Midbrain (tissue), 1 donor: ENCODE data around the gene SCN9A.
"Not testable (repeated sequence)": the region's sequence is repeated elsewhere in the genome, so short reads cannot be mapped to it uniquely, and the experiment has no call there.

Source experiments
- DNase-seq: peaks from one replicate; lab custom pipeline; 2025; lab: John Stamatoyannopoulos, UW

Gene SCN9A

DNA sequence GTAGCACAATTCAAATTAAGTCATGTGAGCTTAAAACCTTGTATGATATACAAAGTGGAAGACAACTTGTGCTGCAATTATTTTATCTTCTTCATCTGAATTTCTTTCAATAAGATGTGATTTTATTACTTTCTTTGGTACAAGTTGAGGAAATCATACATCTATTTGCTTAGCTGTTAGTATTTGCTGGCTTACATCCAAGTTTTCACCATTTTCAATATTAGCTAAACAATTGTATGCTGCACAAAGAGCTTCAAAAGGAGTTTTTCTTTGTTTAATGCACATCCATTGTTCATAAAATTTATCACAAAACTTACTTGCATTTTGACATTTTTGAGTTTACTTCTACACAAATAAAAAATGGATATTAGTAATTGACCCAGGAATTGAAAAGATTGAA is 40.9 kb downstream of the SCN9A start:
- DNase-seq = no peak

DNA sequence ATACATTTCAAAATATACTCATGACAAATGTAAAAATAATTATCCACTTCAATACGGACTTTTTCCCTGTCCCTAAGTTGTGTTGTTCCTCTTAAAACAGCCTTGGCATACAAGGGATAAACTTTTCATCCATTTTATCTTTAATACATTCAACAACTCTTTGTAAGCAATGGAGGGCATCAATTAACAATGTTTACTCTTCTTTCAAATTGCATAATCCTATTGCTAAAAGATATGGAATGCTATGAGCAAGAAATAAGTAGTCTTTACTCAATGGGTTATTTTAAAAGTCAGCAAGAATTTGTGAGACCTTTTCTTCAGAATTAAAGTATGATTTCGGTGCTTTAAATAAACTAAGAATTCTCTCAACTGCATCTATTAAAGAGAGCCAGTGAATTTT is 41.9 kb downstream of the SCN9A start:
- no peak for DNase-seq

DNA sequence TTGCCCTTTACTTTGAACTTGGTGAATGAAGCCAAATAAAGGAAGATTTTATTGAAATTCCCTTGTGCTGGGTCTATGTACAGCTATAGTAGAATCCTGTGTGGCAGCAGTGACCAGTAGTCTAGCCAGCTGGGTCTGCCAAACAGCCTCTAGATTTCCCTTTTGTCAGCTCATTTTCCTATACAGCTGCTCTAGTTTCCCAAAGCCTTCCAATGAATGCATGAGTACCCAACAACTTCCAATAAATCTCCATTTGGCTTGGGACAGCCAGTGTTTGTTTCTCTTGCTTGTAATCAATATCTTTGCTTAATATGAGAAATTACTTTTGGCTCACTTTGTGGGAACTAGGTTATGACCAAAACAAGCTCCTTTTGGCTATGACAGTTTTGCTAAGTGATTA is 43.6 kb downstream of the SCN9A start:
- DNase-seq = no peak

DNA sequence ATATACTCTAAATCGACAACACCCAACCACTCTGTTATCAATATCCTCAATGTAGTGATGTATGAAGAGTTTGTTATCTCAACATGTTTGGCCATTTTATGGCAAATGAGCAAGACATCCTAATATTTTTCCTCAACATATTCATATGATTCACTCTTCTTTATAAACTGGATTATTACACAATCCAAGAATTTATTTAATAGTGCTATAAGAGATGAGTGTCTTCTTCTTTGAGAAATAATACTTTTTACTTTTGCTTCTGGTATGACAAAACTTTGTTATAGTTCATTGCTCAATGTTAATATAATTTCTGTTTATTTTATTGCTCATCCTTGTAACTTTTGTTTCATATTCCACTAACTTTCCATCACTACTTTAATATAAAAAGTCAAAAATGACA is 44.3 kb downstream of the SCN9A start:
- DNase-seq = no peak

DNA sequence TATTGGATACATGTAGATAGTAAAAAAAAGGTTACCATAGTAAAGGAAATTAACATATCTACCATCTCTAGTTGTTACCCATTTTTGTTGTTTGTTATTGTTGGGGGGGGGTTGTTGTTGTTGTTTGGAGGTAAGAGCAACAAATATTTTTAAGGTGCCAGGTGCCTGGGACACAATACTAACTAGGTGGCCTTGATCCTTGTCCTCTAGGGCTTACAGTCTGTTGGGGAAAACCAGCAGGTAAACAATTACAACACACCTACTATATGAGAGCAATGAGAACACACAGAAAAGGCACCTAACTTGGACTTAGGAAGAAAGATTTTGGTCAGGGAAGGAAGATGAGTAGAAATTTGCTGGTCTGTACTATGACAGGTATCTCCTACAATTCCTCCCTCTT is 46.3 kb downstream of the SCN9A start:
- DNase-seq = no peak

DNA sequence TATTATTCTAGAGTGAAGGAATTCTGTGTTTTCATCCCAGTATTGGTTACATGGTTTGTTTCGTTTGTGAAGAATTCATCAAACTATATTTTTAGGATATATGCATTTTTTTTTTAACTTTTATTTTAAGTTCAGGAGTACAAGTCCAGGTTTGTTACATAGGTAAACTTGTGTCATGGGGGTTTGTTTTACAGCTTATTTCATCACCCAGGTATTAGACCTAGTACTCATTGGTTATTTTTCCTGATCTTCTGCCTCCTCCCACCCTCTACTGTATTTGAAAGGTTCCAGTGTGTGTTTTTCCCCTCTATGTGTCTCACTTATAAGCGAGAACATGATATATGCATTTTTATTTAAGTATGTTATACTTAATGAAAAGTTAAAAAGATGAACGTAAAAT is 47.6 kb downstream of the SCN9A start:
- no peak for DNase-seq

DNA sequence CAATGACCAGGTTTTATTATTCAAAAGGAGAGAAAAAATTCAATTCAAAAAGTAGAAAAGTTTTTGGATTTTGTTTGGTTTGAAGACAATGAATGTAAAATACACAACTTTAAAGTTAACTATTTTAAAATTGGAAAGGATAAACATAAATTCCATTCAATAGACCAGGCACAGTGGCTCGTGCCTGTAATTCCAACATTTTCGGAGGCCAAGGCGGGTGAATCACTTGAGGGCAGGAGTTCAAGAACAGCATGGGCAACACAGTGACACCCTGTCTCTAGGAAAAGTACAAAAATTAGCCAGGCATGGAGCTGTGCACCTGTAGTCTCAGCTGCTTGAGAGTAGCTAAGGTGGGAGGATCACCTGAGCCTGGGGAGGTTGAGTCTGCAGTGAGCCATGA is 54.7 kb downstream of the SCN9A start:
- DNase-seq = no peak

DNA sequence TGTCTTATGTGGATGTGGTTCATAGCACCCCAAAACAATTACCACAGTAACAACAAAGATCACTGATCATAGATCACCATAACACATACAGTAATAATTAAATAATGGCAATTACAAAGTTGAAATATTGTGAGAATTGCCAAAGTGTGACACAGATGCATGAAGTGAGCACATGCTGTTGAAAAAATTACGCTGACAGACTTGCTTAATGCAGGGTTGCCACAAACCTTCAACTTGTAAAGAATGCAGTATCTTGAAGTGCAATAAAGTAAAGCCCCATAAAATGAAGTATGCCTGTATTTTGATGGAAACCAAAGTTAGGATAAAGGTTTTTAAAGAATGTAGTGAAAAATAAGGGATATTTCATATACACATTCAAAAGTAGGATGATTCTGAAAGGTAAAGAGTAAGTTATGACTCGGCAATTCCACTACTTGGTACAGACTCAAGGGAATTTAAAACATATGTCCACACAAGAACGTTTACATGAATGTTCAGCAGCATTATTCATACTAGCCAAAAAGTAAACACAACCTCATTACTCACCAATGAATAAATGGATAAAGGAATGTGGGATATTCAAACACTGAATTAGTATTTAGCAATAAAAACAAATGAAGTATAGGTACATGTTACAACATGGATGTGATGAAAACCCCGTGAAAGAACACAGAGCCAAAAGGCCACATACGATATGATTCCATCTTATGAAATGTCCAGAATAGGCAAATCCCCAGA is 61.6 kb downstream of the SCN9A start:
- no peak for DNase-seq

DNA sequence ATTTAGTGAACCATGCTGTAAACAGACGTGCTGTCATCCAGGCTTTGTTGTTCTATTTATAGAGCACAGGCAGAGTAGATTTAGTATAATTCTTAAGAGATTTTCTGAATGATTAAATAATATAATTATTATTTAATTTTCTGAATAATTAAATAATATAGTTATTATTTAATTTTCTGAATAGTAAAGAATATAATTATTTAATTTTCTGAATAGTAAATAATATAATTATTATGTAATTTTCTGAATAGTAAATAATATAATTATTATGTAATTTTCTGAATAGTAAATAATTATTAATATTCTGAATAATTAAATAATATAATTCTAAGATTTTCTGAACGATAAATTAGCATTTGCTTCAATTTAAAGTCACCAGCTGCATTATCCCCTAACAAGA is 62.9 kb downstream of the SCN9A start:
- not testable (repeated sequence) for DNase-seq

DNA sequence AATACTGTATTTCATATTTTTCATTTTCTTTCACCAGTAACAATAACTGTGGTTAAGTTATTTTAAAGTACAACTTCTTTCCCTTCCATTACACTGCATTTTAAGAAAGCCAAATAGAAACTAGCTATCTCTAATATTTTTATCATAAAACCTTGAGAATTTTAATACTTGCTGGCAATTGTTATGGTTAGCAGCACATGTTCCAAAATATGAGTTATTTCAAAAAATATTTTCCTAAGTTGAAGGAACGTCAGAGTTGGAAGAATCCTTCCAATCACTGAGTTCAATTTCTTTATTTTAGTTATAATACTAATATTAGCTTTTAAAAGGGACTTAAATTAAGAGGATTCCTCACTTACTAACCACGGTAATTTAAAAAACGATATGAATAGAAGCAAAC is 68.4 kb downstream of the SCN9A start:
- no peak for DNase-seq

DNA sequence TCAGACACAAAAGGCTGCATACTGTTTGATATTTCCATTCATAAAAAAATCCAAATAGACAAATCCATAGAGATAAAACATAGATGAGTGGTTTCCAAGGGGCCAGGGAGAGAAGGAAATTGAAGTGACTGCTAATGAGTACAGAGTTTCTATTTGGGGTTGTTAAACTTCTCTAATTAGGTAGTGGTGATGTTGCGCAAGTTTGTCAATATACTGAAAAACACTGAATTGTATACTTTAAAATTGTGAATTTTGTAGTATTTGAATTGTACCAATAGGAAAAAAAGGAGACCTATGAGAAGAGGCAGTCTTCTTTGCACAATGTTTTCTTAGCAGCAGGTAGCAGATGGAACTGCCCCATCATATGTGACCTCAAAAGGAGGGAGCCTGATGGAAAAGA is 71.1 kb downstream of the SCN9A start:
- no peak for DNase-seq

DNA sequence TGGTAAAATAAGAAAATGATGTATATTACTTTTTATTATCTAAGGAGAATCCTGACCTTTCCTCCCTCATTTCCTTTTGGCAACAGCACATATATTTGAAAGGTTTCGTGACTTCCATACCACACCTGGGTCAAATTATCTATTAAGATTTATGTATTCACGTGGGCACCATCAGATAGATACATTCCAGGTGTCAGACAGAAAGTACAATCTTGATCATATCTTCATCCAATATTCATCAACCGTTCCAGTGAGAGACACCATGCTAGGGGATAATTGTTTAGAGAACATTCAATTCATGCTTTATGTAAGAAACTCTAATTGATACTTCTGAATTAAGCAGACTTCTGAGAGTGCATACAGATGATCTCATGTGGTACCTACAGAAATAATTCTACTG is 73.7 kb downstream of the SCN9A start:
- no peak for DNase-seq

DNA sequence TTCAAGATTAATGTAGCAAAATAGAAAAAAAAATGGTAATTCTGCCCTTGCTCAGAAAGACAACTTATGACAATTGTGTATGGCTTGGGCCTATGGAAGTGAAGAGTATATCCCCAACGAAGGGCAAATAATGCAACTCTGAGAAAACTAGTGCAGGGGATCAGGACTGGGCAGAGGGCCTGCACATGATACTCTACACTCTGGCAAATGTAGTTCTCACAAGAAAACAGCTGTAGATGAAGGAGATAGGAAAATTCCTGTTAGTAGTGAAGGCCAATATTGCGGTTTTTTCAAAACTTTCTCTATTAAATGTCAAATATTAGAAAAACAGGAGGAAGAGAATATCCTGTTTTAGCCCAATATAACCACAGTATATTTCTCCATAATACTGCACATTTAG is 77.8 kb downstream of the SCN9A start:
- no peak for DNase-seq

DNA sequence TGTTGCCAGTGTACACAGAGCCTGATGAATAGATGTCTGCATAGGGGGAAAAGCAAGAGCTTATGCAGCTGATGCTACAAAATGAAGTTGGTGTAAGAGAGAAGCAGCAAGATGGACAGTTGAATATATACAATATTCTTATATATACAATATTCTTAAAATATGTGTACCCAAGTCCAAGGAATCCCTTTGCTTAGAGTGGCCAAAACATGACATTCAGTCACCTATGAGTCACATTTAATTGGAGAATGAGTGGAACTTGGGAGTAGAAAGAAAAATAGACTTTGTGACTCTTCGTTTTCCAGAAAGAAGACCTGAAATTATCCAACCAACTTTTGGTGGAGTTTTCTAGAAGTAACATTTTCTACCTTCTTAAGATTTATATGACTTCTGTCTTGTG is 81.8 kb downstream of the SCN9A start:
- no peak for DNase-seq

DNA sequence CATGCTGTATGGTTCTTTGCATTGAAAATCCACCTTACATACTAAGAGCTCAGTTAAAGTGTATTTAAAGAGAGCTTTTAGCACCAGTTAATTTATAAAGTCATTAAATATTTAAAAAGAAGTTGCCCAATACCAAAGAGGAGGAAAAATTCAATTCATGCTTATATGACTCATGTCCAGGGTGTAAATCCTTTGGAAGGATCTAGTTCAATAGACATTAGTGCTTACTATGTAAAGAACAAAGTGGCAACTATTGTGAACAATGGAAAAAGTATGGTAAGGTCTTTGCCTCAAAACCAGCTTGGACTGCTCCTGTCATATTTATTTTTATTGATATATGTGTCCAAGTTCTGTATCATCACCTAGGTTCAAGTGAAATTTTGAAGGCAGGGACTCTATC is 90.5 kb downstream of the SCN9A start:
- DNase-seq = no peak

DNA sequence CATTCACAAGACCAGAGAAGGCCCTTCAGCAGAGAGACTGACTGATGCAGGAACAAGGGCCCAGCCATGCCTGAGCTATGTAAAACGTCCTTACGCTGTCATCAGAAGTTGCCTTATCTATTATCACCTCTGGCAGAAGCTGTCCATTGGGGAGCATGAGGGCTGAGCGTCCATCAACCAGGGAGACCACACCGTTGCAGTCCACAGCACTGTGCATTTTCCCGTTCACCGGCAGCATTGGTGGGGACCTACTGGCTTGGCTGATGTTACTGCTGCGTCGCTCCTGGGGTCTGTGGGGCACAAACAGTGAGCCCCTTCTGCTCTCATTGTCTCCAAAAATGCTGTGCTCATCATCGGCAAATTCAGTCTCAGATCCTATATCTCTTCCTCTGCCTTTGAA is 91.4 kb downstream of the SCN9A start:
- DNase-seq = no peak

DNA sequence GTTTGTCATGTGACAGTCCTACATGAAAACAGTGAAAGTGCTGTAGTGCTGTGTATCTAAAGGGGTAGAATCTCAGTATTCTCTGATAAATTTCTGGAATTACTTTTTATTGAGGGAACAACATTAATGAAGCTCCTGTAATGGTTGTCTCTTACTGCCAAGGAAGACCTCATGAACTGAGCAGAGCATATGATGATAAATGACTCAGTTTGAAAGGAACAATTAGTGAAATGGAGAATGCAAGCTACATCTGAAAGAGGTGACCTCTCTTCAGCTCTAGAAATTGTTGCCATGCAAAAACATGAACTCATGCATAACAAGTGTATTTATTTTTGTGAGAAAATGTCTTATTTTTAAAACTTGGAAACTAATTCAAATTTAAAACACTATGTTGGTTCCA is 93.6 kb downstream of the SCN9A start:
- no peak for DNase-seq

DNA sequence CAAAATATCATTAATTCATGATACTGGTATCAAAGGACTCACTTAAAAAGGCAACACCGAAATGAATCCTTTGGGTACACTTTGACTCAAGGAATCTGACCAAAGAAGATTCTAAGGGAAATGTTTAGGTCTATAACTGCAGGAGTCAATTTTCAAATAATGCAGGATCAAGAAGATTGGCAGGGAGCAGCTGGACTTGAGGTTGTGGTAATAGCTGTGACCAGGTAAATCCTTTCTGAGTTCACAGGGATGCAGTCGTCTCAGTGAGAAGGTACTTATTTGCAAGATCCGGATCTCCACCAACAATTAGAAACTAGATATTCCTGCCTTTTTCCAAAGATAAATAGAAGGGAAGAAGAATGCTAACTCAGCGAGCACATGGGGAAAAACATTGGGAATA is 96.9 kb downstream of the SCN9A start:
- no peak for DNase-seq

DNA sequence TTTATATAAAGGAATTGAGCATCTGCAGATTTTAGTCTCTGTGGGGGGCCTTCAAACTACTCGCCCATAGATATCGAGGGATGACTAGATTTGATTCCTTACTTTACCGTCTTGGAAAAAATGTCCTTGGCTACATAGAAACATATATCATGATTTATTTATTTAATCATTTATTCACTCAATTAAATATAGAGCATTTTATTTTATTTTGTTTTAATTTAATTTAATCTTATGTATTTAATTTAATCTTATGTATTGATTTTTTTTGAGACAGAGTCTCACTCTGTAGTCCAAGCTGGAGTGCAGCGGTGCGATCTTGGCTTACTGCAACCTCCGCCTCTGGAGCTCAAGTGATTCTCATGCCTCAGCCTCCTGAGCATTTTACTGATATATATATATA is 105.4 kb downstream of the SCN9A start:
- DNase-seq = no peak

DNA sequence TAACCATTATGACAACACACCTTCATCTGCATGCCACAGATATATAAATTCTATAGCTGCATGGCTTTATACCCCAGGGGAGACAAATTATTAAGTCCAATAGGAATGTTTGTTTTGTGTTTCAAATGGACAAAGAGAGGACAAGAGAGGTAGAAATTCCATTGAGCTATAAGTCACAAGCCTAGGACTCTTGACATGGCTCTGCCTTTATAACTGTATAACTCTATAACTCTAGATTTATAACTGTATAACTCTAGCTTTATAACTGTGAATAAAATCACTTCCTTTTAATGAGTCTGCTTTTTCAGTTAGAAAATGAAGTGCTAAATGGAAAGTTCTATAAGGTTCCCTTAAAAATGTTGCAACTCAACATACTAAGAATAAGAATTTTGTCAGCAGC is 106.4 kb downstream of the SCN9A start:
- no peak for DNase-seq

DNA sequence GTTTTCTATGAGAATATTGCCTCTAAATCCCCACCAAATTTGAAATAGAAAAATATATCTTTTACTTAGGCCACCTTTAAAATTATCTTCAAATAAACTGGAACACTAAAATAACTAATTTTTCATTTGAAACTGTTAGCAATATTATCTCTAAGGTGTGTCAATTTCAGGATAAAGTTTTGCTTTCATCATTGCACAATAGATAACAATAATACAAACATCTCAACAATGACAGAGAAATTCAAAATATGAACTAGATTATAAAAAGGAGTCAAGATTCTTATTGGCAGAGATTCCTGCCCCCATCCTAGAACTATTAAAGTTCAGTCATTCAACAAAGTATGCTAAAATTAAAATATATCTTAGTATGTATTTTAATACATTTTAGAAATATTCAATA is 117.9 kb downstream of the SCN9A start:
- DNase-seq = no peak

DNA sequence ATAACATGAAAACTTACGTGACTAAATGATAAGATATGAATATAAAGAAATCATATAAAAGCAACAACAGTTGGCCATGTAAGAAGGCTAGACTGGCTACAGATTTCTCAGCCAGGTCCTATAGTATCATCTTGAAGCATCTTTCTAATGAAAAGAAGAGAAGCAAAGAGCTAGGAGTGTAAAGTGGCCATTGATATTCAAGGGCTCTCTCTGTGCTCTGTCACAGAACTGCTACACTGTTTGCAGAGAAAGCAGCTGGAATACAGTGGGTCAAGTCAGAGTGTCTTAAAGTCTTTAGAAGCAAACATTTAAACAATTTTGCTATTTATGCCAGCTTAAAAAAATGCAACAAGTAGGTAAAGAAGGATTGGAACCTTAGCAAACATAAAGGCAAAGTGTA is 118.8 kb downstream of the SCN9A start:
- peak; percentile 8 for DNase-seq

DNA sequence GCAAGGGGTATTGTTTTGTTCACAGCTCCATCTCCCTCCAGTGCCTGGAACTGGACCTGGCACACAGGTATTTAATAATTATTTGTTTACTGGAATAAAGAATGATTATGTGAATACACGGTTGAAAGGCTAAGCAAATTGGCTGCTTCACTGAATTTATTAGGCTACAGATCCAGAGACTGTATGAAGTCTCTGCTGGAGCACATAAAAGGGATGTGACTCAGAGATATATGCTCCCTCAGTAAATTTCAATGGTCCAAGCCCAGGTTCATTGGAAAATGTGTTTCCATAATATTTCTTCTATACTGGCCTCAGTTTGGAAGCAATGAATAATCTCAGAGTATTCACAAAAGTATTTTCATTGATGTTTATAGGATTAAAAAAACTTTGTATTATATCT is 126.4 kb downstream of the SCN9A start:
- DNase-seq = no peak

DNA sequence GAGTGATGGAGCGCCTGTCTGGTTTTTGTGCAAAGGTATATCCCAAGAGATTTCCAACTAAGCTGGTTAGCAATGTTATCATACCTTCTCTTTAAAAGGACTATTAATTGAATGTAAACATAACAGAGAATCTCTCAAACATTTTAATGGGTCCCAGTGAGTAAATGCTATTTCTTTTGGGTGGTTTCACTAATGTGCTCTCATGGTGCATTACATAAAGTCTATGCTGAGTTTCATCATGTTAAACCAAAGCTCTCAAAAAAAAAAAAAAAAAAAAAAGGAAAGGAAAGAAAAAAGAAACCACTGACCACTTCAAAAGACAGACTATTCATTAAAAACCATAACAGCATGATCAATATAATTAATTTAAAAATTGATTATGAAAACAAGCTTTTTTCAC is 128.8 kb downstream of the SCN9A start:
- DNase-seq = no peak

DNA sequence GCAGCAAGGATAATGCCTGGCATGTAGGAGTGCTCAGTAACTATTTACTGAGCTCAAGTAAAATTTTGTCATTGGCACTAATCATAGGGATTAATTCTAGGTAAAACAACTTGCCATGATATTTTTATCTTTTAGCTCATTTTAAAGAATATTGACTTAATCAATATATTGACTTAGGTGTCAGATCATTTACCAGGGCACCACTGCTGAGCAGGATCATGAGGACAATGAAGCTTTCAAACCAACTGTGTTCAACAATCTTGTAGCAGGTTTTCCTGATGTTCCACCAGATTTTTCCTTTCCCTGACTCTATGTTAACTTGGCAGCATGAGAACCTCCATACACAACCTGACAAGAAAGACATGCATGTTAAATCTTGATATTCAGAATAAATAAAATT is 133.4 kb downstream of the SCN9A start:
- no peak for DNase-seq
